GM19025 (cell line): ENCODE results near the gene RUNX3.
"Not testable (repeated sequence)": the region's sequence is repeated elsewhere in the genome, so short reads cannot be mapped to it uniquely, and the experiment has no call there.

ENCODE experiments used
- ATAC-seq: cut with Tn5 transposase; IDR thresholded peaks from one replicate; pipeline ENCODE4 v1.9.1; 2021; ENCODE audit warnings: mild to moderate bottlenecking, low read depth, moderate library complexity; ENCODE audit not compliant: unreplicated experiment

The RUNX3 gene

GRCh38 chr1:24930260-24931145 lies at the start of gene RUNX3:
Gene RUNX3, minus strand, starts transcription at chr1:24930276. Its CDS starts 408 bp downstream, at chr1:24929868.
- peak; percentile 82 for ATAC-seq

- not testable (repeated sequence) for ATAC-seq
Measured at GRCh38 chr1:24979232-24979631, 49.2 kb upstream of the RUNX3 start.

GRCh38 chr1:24978383-24979032 lies 48.4 kb upstream of the RUNX3 start:
- ATAC-seq: no peak

- no peak for ATAC-seq
Measured at GRCh38 chr1:24975391-24975790, 45.3 kb upstream of the RUNX3 start.

GRCh38 chr1:24973315-24973714 lies 43.2 kb upstream of the RUNX3 start:
- ATAC-seq: no peak

GRCh38 chr1:24972915-24973242 lies 42.8 kb upstream of the RUNX3 start:
- no peak for ATAC-seq

GRCh38 chr1:24972221-24972914 lies 42.3 kb upstream of the RUNX3 start:
- no peak for ATAC-seq

GRCh38 chr1:24970926-24971875 lies 41.1 kb upstream of the RUNX3 start:
- ATAC-seq: no peak

- no peak for ATAC-seq
Measured at GRCh38 chr1:24970399-24970753, 40.3 kb upstream of the RUNX3 start.

GRCh38 chr1:24969596-24970398 lies 39.7 kb upstream of the RUNX3 start:
- ATAC-seq: no peak

GRCh38 chr1:24968941-24969585 lies 39.0 kb upstream of the RUNX3 start:
- ATAC-seq: no peak

- ATAC-seq: no peak
Measured at GRCh38 chr1:24967962-24968361, 37.9 kb upstream of the RUNX3 start.

- no peak for ATAC-seq
Measured at GRCh38 chr1:24967555-24967954, 37.5 kb upstream of the RUNX3 start.

- ATAC-seq: no peak
Measured at GRCh38 chr1:24966724-24967346, 36.8 kb upstream of the RUNX3 start.

GRCh38 chr1:24966121-24966723 lies 36.1 kb upstream of the RUNX3 start:
- no peak for ATAC-seq

GRCh38 chr1:24965571-24965930 lies 35.5 kb upstream of the RUNX3 start:
- no peak for ATAC-seq

- peak; percentile 85 for ATAC-seq
Measured at GRCh38 chr1:24964811-24965570, 34.9 kb upstream of the RUNX3 start.
